ENCODE results near the gene ST3GAL5.
A peak's percentile ranks its signal among the peaks of the same experiment; 100 is the strongest.
"Not testable (repeated sequence)": the region's sequence is repeated elsewhere in the genome, so short reads cannot be mapped to it uniquely, and the experiment has no call there.

Gene ST3GAL5

GRCh38 chr2:85834466-85834865, 54.3 kb downstream of the ST3GAL5 start:
- DNase-seq (ENCODE audit: low spot score) = no peak

DNA sequence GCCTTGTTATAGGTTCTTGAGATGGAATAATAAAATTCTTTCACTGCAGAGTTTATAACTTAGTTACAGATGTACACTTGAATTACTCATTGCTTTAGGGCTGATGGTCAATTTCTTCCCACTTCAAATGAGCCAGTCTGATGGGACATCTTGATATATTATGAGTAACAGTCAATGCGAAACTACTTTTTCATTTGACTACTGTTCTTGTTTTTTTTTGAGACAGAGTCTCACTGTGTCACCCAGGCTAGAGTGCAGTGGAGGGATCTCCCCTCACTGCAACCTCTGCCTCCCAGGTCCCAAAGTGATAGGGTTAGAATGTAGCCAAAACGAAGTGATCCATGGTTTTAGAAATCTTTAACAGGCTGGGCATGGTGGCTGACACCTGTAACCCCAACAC, 57.1 kb downstream of the ST3GAL5 start:
- no peak for DNase-seq (ENCODE audit: low spot score)

DNA sequence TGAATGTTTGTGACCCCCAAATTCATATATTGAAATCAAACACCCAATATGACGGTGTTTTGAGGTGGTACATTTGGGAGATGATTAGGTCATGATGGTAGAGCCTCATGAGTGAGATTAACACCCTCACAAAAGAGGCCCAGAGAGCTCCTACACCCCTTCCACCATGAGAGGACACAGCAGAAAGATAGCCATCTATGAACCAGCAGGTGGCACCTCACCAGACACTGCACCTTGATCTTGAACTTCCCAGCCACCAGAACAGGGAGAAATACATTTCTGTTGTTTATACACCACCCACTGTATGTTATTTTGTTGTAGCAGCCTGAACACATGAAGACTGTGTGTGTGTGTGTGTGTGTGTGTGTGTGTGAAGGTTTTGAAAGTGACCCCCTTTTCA, 58.1 kb downstream of the ST3GAL5 start:
- DNase-seq (ENCODE audit: low spot score) = no peak

GRCh38 chr2:85829394-85829793, 59.4 kb downstream of the ST3GAL5 start:
- DNase-seq (ENCODE audit: low spot score) = not testable (repeated sequence)

GRCh38 chr2:85828725-85829124, 60.1 kb downstream of the ST3GAL5 start:
- DNase-seq (ENCODE audit: low spot score) = no peak

- no peak for DNase-seq (ENCODE audit: low spot score)
Observed at GRCh38 chr2:85827879-85828569, 60.8 kb downstream of the ST3GAL5 start.

GRCh38 chr2:85826990-85827878, 61.6 kb downstream of the ST3GAL5 start:
- DNase-seq (ENCODE audit: low spot score) = peak; percentile 68

GRCh38 chr2:85823951-85824350, 64.8 kb downstream of the ST3GAL5 start:
- no peak for DNase-seq (ENCODE audit: low spot score)

GRCh38 chr2:85822766-85823165, 66.0 kb downstream of the ST3GAL5 start:
- no peak for DNase-seq (ENCODE audit: low spot score)

- DNase-seq (ENCODE audit: low spot score) = no peak
Observed at GRCh38 chr2:85819811-85820510, 68.8 kb downstream of the ST3GAL5 start.

- no peak for DNase-seq (ENCODE audit: low spot score)
Observed at GRCh38 chr2:85814802-85815550, 73.8 kb downstream of the ST3GAL5 start.

GRCh38 chr2:85813982-85814801, 74.6 kb downstream of the ST3GAL5 start:
- DNase-seq (ENCODE audit: low spot score) = peak; percentile 89

- no peak for DNase-seq (ENCODE audit: low spot score)
Observed at GRCh38 chr2:85813211-85813981, 75.4 kb downstream of the ST3GAL5 start.

GRCh38 chr2:85812094-85812735, 76.6 kb downstream of the ST3GAL5 start:
- DNase-seq (ENCODE audit: low spot score) = no peak

- DNase-seq (ENCODE audit: low spot score) = no peak
Observed at GRCh38 chr2:85811180-85812093, 77.4 kb downstream of the ST3GAL5 start.

- DNase-seq (ENCODE audit: low spot score) = no peak
Observed at GRCh38 chr2:85810371-85811179, 78.2 kb downstream of the ST3GAL5 start.

DNA sequence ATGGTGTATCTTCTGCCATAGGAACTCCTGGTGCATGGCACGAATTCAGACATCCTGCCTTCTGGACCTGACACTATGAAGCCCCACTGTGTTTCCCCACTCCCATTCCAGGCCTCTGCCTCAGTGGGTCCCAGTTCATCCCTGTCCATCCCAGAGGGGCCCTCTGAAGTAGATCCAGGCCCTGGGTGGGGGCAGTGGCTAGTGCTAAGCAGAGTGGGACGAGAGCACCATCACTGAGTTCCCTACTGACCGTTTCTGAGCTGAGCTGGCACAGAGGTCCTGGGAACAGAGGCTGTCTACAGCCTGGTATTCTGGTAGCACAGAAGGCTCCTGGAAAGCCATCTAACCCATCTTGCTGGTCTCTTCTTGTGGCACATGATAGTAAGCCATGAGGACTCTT, 81.0 kb downstream of the ST3GAL5 start:
- DNase-seq (ENCODE audit: low spot score) = no peak
